Neural cell (in vitro differentiated cells): ENCODE measurements around the gene TNS2. TPM values are rescaled to one million over a fixed set of nuclear protein-coding genes. Genes with fewer than 3 reads are reported as not detected.

Experiments used
- H2AFZ ChIP-seq: fragments of 200-600, 300-800 bp; sonication (generic), shearing (Covaris generic); 2 replicates; pipeline ENCODE4 v1.6.0; 2014; ENCODE audit warnings: low read depth, mild to moderate bottlenecking, antibody characterized with exemption, low read length, moderate library complexity
- H3F3A ChIP-seq: fragments of 200-600 bp; shearing (Covaris generic); 2 replicates; pipeline ENCODE4 v1.6.1; 2016; ENCODE audit warnings: mild to moderate bottlenecking, moderate library complexity, mixed read lengths, antibody characterized with exemption, low read length; ENCODE audit not compliant: insufficient read depth, poor library complexity, severe bottlenecking
- H3K27ac ChIP-seq: fragments of 200-600, 300-800 bp; sonication (generic), shearing (Covaris generic); 2 replicates; pipeline ENCODE4 v1.5.1; 2014; ENCODE audit warnings: mild to moderate bottlenecking, low read length, moderate library complexity
- H3K27me3 ChIP-seq: fragments of 300-800, 200-600 bp; sonication (generic), shearing (Covaris generic); 2 replicates; pipeline ENCODE4 v1.6.0; 2014; ENCODE audit warnings: mild to moderate bottlenecking, low read depth, low read length, moderate library complexity; ENCODE audit not compliant: insufficient read depth
- H3K36me3 ChIP-seq: fragments of 300-800, 200-600 bp; sonication (generic), shearing (Covaris generic); 2 replicates; pipeline ENCODE4 v1.5.1; 2014; ENCODE audit warnings: mild to moderate bottlenecking, antibody characterized with exemption, low read length, moderate library complexity; ENCODE audit not compliant: insufficient read depth
- H3K4me2 ChIP-seq: fragments of 300-800, 200-600 bp; sonication (generic), shearing (Covaris generic); 2 replicates; pipeline ENCODE4 v1.6.0; 2014; ENCODE audit warnings: mild to moderate bottlenecking, low read length
- H3K4me3 ChIP-seq: fragments of 300-800, 200-600 bp; sonication (generic), shearing (Covaris generic); 2 replicates; pipeline ENCODE4 v1.5.1; 2014; ENCODE audit warnings: mild to moderate bottlenecking, low read length, moderate library complexity
- H3K79me2 ChIP-seq: fragments of 200-600 bp; shearing (Covaris generic); replicated peaks from 2 replicates; pipeline ENCODE4 v1.6.0; 2014; ENCODE audit warnings: mild to moderate bottlenecking, low read length, moderate library complexity; ENCODE audit not compliant: insufficient read depth
- H3K9ac ChIP-seq: fragments of 300-800, 200-600 bp; sonication (generic), shearing (Covaris generic); 2 replicates; pipeline ENCODE4 v1.6.1; 2016; ENCODE audit warnings: mild to moderate bottlenecking, low read length, mixed read lengths
- H3K9me2 ChIP-seq: fragments of 200-600 bp; shearing (Covaris generic); 2 replicates; pipeline ENCODE4 v1.6.1; 2016; ENCODE audit warnings: mild to moderate bottlenecking, low read length, mixed read lengths; ENCODE audit not compliant: insufficient read depth
- H3K9me3 ChIP-seq: fragments of 200-600, 300-800 bp; sonication (generic), shearing (Covaris generic); 2 replicates; pipeline ENCODE4 v1.6.1; 2016; ENCODE audit warnings: mild to moderate bottlenecking, mixed run types, low read length, moderate library complexity, mixed read lengths
- H4K20me1 ChIP-seq: fragments of 200-600 bp; shearing (Covaris generic); 2 replicates; pipeline ENCODE4 v1.6.1; 2016; ENCODE audit warnings: mild to moderate bottlenecking, mixed run types; ENCODE audit not compliant: insufficient read depth
- CTCF ChIP-seq: fragments of 450-650 bp; IDR thresholded peaks from 2 replicates; pipeline ENCODE4 v1.5.1; 2014; ENCODE audit warnings: antibody characterized with exemption, mild to moderate bottlenecking, moderate library complexity; ENCODE audit not compliant: poor library complexity, severe bottlenecking
- EP300 ChIP-seq: fragments of 450-650 bp; conservative IDR thresholded peaks from 2 replicates; pipeline ENCODE4 v1.6.1; 2014; ENCODE audit warnings: antibody characterized with exemption, mild to moderate bottlenecking, moderate library complexity; ENCODE audit not compliant: poor library complexity, severe bottlenecking
- EZH2 ChIP-seq: fragments of 200-600, 300-800 bp; shearing (Covaris generic), sonication (generic); IDR thresholded peaks from 2 replicates; pipeline ENCODE4 v1.6.1; 2014; ENCODE audit warnings: antibody characterized with exemption, low read length, borderline replicate concordance, mild to moderate bottlenecking; ENCODE audit not compliant: insufficient read depth, poor library complexity, severe bottlenecking
- MXI1 ChIP-seq: fragments of 450-650 bp; conservative IDR thresholded peaks from 2 replicates; pipeline ENCODE4 v1.6.1; 2014; ENCODE audit warnings: antibody characterized with exemption, mild to moderate bottlenecking; ENCODE audit not compliant: poor library complexity, severe bottlenecking
- POLR2AphosphoS5 ChIP-seq: IDR thresholded peaks from 2 replicates; pipeline ENCODE4 v1.6.1; 2012
- RAD21 ChIP-seq: fragments of 450-650 bp; conservative IDR thresholded peaks from 2 replicates; pipeline ENCODE4 v1.6.1; 2014; ENCODE audit warnings: antibody characterized with exemption, mild to moderate bottlenecking, moderate library complexity
- REST ChIP-seq: IDR thresholded peaks from 2 replicates; pipeline ENCODE4 v1.6.1; 2012; ENCODE audit warnings: borderline replicate concordance
- SMC3 ChIP-seq: fragments of 450-650 bp; conservative IDR thresholded peaks from 2 replicates; pipeline ENCODE4 v1.6.1; 2014; ENCODE audit warnings: antibody characterized with exemption, mild to moderate bottlenecking, moderate library complexity; ENCODE audit not compliant: poor library complexity
- TAF1 ChIP-seq: IDR thresholded peaks from 2 replicates; pipeline ENCODE4 v1.6.1; 2012; ENCODE audit warnings: low read depth
- polyA plus RNA-seq: library from polyadenylated mRNA; depleted of rRNA; stranded (reverse); fragments of >200 nt; gene quantifications from 2 replicates; pipeline ENCODE4 v1.2.3, GENCODE V29; 2014

The TNS2 gene
- polyA plus RNA-seq, 1 donor from 2014 or later, result 4.2 TPM

GRCh38 chr12:53011889-53012288 is 38.0 kb upstream of the TNS2 start:
- Histone ChIP-seq H4K20me1 (peaks cover 18% of the 10 kb centered on the region), H3K9ac (no peak overlapping the region), H3K9me2 (no peaks in the 10 kb centered on the region), H3K9me3 (no peaks in the 10 kb centered on the region), H2AFZ (no peak overlapping the region), H3K79me2 (peaks cover 89% of the 10 kb centered on the region), H3K4me2 (no peak overlapping the region), H3K27ac (no peak overlapping the region), H3K36me3 (no peaks in the 10 kb centered on the region), H3K27me3 (no peaks in the 10 kb centered on the region), H3K4me3 (no peak overlapping the region), H3F3A (no peaks in the 10 kb centered on the region)
- TF ChIP-seq SMC3 (no peak), EZH2 (no peak), REST (no peak), RAD21 (no peak), CTCF (no peak), POLR2AphosphoS5 (no peak), TAF1 (no peak), EP300 (no peak), MXI1 (no peak)

- Histone ChIP-seq H4K20me1 (peaks cover 10% of the 10 kb centered on the region), H3F3A (no peaks in the 10 kb centered on the region), H2AFZ (no peak overlapping the region), H3K4me2 (no peak overlapping the region), H3K79me2 (peaks cover 79% of the 10 kb centered on the region), H3K9ac (no peak overlapping the region), H3K36me3 (no peaks in the 10 kb centered on the region), H3K27ac (no peak overlapping the region), H3K27me3 (no peaks in the 10 kb centered on the region), H3K9me3 (no peaks in the 10 kb centered on the region), H3K9me2 (no peaks in the 10 kb centered on the region), H3K4me3 (no peak overlapping the region)
- TF ChIP-seq TAF1 (no peak), SMC3 (no peak), CTCF (no peak), MXI1 (no peak), REST (no peak), EP300 (no peak), POLR2AphosphoS5 (no peak), EZH2 (no peak), RAD21 (no peak)
Measured at GRCh38 chr12:53012928-53013327, 36.9 kb upstream of the TNS2 start.
